Right lobe of liver (tissue), 4 donors: Measurements from ENCODE around the gene SMC5.

Experiments used
- CTCF ChIP-seq, 4 donors: fragments of 200-600 bp in 3 of 4; fragments of 450-650 bp in 1 of 4; IDR thresholded peaks; one replicate each; pipeline versions ENCODE4 v1.5.1 to v1.8.0; 2016 to 2022; ENCODE audit warnings: antibody characterized with exemption in 4 of 4, mild to moderate bottlenecking in 2 of 4
- POLR2A ChIP-seq: fragments of 450-650 bp; IDR thresholded peaks from one replicate; pipeline ENCODE4 v1.6.1; 2017; ENCODE audit warnings: antibody characterized with exemption, mild to moderate bottlenecking
- donor health status: DM: no; HTN: no; CAD: no.
- donor health status: DM: no; HTN: no; CAD: no.
- donor health status: DM: no; HTN: yes; CAD: no.

GRCh38 chr9:70262948-70263347 is 4.2 kb downstream of the SMC5 start:
- no peak for TF ChIP-seq CTCF (IDR thresholded peaks at IDR 0.05)
- TF ChIP-seq POLR2A: no peak
